Spinal cord (tissue), 10 donors: ENCODE measurements around the gene DPM2. TPM values are rescaled to one million over a fixed set of nuclear protein-coding genes. Genes with fewer than 3 reads are reported as not detected.

Experiments
- DNase-seq, 6 donors: peaks; one replicate each; pipeline versions ENCODE4 v3.0.0 to v3.0.0-alpha.2; 2013 to 2015; ENCODE audit warnings: low spot score in 6 of 6, low read depth in 4 of 6
- H3K27ac ChIP-seq: one replicate; pipeline ENCODE4 v1.5.1; 2013; ENCODE audit warnings: low read depth, low read length, control low read depth
- H3K27me3 ChIP-seq: one replicate; pipeline ENCODE4 v1.6.1; 2013; ENCODE audit warnings: low read length; ENCODE audit not compliant: control insufficient read depth, insufficient read depth
- H3K36me3 ChIP-seq: one replicate; pipeline ENCODE4 v1.6.1; 2013; ENCODE audit warnings: low read length; ENCODE audit not compliant: control insufficient read depth, insufficient read depth
- H3K4me1 ChIP-seq: one replicate; pipeline ENCODE4 v1.6.1; 2013; ENCODE audit warnings: low read length; ENCODE audit not compliant: control insufficient read depth, insufficient read depth
- H3K4me3 ChIP-seq: one replicate; pipeline ENCODE4 v1.5.1; 2013; ENCODE audit warnings: low read depth, low read length, control low read depth
- H3K9me3 ChIP-seq: one replicate; pipeline ENCODE4 v1.6.1; 2013; ENCODE audit warnings: low read length; ENCODE audit not compliant: control insufficient read depth, insufficient read depth
- WGBS: methylation state at CpG from one replicate; pipeline ENCODE4 v1.1.5; 2013; ENCODE audit warnings: missing lambda C conversion rate; ENCODE audit not compliant: insufficient coverage; 5-methylcytosine and 5-hydroxymethylcytosine counted together
- polyA plus RNA-seq, 2 donors: library from polyadenylated mRNA; unstranded; fragments of 120-200 nt; gene quantifications; one replicate each; pipeline ENCODE4 v1.2.1, GENCODE V29; 2013; ENCODE audit not compliant: insufficient read length in 2 of 2
- total RNA-seq, 2 donors: library from RNA; depleted of rRNA in 1 of 2; stranded (reverse); fragments of 120-200 nt in 1 of 2; fragments of >200 nt in 1 of 2; gene quantifications; one replicate each; pipeline versions ENCODE4 v1.2.3 to v1.2.4, GENCODE V29; 2013 to 2014
- donor health status: healthy.

Gene DPM2
- total and polyA plus RNA-seq, 4 donors: 13.9 to 64.0 (median 47.2) TPM

DNA sequence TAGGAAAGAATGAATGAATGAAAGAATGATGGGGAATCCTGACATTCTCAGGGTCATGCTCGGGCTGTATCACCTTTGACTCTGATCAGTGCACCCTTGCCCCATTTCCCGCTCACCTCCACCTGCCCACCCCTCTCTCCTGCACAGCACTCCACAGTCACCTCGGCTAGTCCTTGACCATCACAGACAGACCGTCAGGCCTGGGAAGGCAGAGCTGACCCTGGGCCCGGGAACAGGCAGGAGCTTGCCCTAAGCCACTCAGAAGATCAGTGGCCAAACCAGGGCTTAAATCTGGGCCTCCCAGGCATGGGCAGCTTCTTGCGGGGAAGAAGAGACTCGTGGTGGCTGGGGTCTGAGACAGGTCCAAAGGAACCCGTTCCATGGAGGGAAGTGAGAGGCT, 41.8 kb downstream of the DPM2 start:
- no peaks in the 10 kb centered on the region for H3K9me3 ChIP-seq
- H3K36me3 ChIP-seq: peaks cover 56% of the 10 kb centered on the region
- H3K27me3 ChIP-seq: no peaks in the 10 kb centered on the region
- H3K4me1 ChIP-seq: peaks cover 40% of the 10 kb centered on the region
- H3K27ac ChIP-seq: no peak overlapping the region
- WGBS: 95% methylated on average over 8 of the region's 8 CpGs
- H3K4me3 ChIP-seq: no peak overlapping the region
- DNase-seq: no peak

DNA sequence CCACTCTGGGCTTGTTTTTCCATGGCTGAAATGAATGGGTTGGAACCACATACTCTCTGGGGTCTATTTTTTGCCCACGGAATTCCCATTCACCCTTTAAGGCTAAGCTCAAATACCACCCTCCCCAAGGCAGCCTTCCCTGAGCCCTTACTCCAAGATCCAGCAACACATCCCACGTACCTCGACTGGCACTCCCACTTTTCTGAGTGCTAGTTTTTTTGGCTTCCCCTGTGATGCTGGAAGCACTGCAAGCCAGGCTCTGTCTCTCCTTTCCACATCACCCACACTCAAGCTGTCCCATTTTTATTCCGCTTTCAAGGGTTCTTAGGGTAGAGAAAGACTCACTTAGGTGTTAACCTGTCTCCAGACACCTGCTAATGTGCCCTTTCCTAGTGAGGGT, 44.3 kb downstream of the DPM2 start:
- peaks cover 70% of the 10 kb centered on the region for H3K36me3 ChIP-seq
- DNase-seq: no peak

DNA sequence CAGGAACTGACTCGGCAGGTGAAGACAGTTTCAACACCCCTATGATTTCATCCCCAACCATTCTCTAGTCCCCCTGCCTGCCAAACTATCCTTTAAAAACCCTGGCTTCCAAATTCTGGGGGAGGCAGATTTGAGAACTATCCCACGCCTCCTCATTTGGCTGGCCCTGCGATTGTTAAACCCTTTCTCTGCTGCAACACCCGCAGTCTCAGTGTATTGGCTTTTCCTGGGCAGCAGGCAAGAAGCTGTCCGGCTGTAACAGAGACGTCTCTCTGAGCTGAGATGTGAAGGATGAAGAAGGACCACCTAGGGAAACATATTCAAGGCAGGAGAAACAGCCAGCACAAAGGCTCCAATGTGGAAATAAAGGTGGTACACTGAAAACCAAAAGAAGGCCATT, 44.8 kb downstream of the DPM2 start:
- no peak overlapping the region for H3K27ac ChIP-seq
- WGBS: 92% methylated on average over 5 of the region's 6 CpGs
- DNase-seq: no peak
- H3K4me3 ChIP-seq: no peak overlapping the region
- peaks cover 18% of the 10 kb centered on the region for H3K4me1 ChIP-seq
- H3K27me3 ChIP-seq: no peaks in the 10 kb centered on the region
- no peaks in the 10 kb centered on the region for H3K9me3 ChIP-seq
- peaks cover 73% of the 10 kb centered on the region for H3K36me3 ChIP-seq

More for the DNA sequence above, 44.3 kb downstream of the DPM2 start:
- Histone ChIP-seq H3K27me3 (no peaks in the 10 kb centered on the region), H3K4me1 (peaks cover 24% of the 10 kb centered on the region), H3K9me3 (no peaks in the 10 kb centered on the region), H3K27ac (no peak overlapping the region), H3K4me3 (no peak overlapping the region)
- WGBS: 92% methylated on average over 3 of the region's 4 CpGs

DNA sequence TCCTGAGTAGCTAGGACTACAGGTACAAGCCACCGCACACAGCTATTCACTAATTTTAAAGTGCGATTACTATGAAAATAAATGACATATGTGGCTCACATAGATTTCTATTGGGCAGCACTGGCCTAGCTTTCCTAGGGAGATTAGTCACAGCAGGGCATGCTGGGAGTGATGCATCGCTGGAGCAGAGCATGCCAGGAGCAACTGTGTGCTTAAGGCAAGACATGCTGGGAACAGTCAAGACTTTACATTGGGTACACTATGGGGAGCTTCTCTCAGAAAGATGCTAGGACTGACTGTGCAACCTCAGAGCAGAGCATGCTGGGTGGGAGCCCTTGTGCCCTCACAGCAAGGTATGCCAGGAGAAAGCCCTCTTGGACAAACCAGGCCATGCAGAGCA, 47.6 kb downstream of the DPM2 start:
- no peak for DNase-seq
- peaks cover 76% of the 10 kb centered on the region for H3K36me3 ChIP-seq
- no peaks in the 10 kb centered on the region for H3K27me3 ChIP-seq
- H3K27ac ChIP-seq: no peak overlapping the region
- no peaks in the 10 kb centered on the region for H3K9me3 ChIP-seq
- peaks cover 16% of the 10 kb centered on the region for H3K4me1 ChIP-seq
- no peak overlapping the region for H3K4me3 ChIP-seq
- WGBS: 90% methylated on average over 1 of the region's 3 CpGs

DNA sequence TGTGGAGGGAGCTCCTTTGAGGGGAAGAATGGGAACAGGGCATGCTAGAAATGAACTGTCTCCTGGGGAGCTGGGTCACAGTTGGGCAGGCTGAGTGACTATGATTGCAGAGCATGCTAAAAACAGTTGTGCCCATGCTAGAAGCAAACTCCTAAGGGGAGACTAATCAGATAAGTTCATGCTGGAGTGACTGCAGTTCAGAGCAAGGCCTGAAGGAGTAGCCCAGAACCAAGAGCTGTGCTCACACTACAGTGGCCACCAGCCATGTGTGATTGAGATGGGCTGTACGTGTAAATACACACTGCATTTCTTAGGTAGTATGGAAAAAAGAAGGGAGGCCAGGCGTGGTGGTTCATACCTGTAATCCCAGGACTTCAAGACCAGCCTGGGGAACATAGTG, 49.9 kb downstream of the DPM2 start:
- no peaks in the 10 kb centered on the region for H3K9me3 ChIP-seq
- H3K27me3 ChIP-seq: no peaks in the 10 kb centered on the region
- H3K36me3 ChIP-seq: peaks cover 67% of the 10 kb centered on the region
- H3K4me1 ChIP-seq: peaks cover 28% of the 10 kb centered on the region
- 80% methylated on average over 1 of the region's 2 CpGs for WGBS
- H3K27ac ChIP-seq: no peak overlapping the region
- DNase-seq: no peak
- no peak overlapping the region for H3K4me3 ChIP-seq

DNA sequence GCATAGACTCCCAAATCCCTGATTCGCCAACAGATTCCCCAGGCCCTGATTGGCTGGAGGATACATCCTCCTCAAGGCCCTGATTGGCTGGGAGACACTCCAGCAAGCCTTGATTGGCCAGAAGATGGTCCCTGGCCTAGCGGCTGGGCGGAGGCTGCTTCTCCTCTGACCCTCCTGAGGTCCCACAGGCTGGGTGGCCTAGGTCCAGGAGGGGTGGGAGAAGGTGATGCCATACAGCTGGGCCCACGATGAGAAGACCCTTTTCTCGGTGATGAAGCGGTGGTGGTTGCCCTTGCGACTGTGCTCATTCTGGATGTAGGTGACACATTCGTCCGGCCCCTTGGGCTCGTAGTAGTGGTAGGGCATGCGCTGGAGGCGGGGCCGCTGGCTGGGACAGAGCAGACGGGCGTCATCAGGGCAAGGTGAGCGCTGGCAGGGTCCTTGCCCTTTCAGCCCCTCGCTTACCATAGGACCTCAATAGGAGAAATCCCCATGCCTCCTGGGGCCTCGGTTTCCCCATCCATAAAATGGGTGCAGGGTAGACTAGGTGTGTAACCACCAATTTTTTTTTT, 51.2 kb downstream of the DPM2 start:
- H3K9me3 ChIP-seq: no peaks in the 10 kb centered on the region
- 95% methylated on average over 17 of the region's 18 CpGs for WGBS
- peaks cover 64% of the 10 kb centered on the region for H3K36me3 ChIP-seq
- H3K27me3 ChIP-seq: no peaks in the 10 kb centered on the region
- no peak overlapping the region for H3K4me3 ChIP-seq
- peaks cover 28% of the 10 kb centered on the region for H3K4me1 ChIP-seq
- no peak overlapping the region for H3K27ac ChIP-seq
- DNase-seq: no peak

DNA sequence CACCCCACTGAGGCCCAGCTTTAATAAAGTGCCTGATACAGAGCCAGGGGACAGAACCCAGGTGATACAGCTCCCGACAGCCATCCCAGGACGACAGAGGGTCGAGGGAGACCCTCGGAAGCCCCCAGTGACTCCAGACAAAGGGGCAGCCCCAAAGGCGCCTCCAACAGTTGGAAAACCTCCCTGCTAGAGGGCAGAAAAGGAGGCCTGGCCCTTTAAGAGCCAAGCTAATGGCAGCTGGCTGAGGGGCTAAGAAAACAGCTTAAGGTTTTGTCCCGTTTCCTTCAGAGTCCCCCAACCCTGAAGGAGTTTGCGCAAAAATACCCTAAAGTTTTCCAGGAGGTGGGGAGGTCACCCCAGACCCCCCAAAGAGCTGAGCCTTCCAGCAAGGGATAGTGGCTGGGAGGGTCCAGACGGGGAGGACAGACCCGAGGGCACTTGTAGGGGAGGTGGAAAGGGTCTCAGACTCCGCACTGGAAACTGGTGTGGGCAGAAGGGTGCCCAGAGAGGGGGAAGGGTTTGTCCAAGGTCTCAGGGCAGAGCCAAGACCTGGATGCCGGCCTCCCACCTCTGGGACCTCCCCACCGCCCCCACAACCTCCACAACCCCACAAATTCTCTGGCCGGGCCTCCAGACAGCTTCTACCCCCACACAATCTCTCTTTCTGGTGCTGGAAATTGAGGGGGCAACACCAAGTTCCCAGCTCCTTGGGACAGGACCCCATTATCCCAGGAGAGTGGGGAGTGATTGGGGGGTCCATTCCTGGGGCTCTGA, 52.0 kb downstream of the DPM2 start:
- 65% methylated on average over 9 of the region's 13 CpGs for WGBS
- Histone ChIP-seq H3K27ac (no peak overlapping the region), H3K27me3 (no peaks in the 10 kb centered on the region), H3K36me3 (peaks cover 61% of the 10 kb centered on the region), H3K4me1 (peaks cover 28% of the 10 kb centered on the region), H3K9me3 (no peaks in the 10 kb centered on the region), H3K4me3 (no peak overlapping the region)
- DNase-seq: no peak

Other genes with a start within 250 kb of the DPM2 start
- 10 to 100 TPM in 1 of 2 donors, 1 to 10 TPM in 1; 1.1 to 22.6 TPM for gene CFAP157, start 230.9 kb downstream of the DPM2 start, total RNA-seq
- 10 to 100 TPM; 27.6 to 28.0 TPM for gene CFAP157, start 230.9 kb downstream of the DPM2 start, polyA plus RNA-seq
- gene PTRH1, start 222.2 kb downstream of the DPM2 start, total RNA-seq: 10 to 100 TPM; 11.7 to 19.0 TPM
- gene PTRH1, start 222.2 kb downstream of the DPM2 start, polyA plus RNA-seq: 10 to 100 TPM; 14.8 to 17.1 TPM
- under 1 TPM in 1 of 2 donors, not detected in 1; 0.61 TPM for gene TTC16, start 221.8 kb downstream of the DPM2 start, total RNA-seq
- under 1 TPM; 0.38 to 0.63 TPM for gene TTC16, start 221.8 kb downstream of the DPM2 start, polyA plus RNA-seq
- gene TOR2A, start 202.6 kb downstream of the DPM2 start, total RNA-seq: 1 to 10 TPM; 6.2 to 7.7 TPM
- gene TOR2A, start 202.6 kb downstream of the DPM2 start, polyA plus RNA-seq: 10 to 100 TPM; 21.8 to 23.5 TPM
- gene SH2D3C, start 159.2 kb downstream of the DPM2 start, total RNA-seq: 10 to 100 TPM in 1 of 2 donors, 1 to 10 TPM in 1; 9.4 to 11.6 TPM
- gene SH2D3C, start 159.2 kb downstream of the DPM2 start, polyA plus RNA-seq: 10 to 100 TPM; 23.8 to 29.4 TPM
- 10 to 100 TPM; 39.8 to 59.7 TPM for gene CDK9, start 151.8 kb downstream of the DPM2 start, total RNA-seq
- 100 to 1,000 TPM; 119 to 148 TPM for gene CDK9, start 151.8 kb downstream of the DPM2 start, polyA plus RNA-seq
- gene FPGS, start 135.0 kb downstream of the DPM2 start, total RNA-seq: 10 to 100 TPM; 17.8 to 33.7 TPM
- gene FPGS, start 135.0 kb downstream of the DPM2 start, polyA plus RNA-seq: 10 to 100 TPM; 42.2 to 50.1 TPM
- gene ENG, start 83.2 kb downstream of the DPM2 start, total RNA-seq: 10 to 100 TPM in 1 of 2 donors, 1 to 10 TPM in 1; 6.3 to 14.5 TPM
- gene ENG, start 83.2 kb downstream of the DPM2 start, polyA plus RNA-seq: 10 to 100 TPM; 44.6 to 46.9 TPM
- gene AK1, start 60.2 kb downstream of the DPM2 start, total RNA-seq: 100 to 1,000 TPM in 1 of 2 donors, 10 to 100 TPM in 1; 48.0 to 240 TPM
- gene AK1, start 60.2 kb downstream of the DPM2 start, polyA plus RNA-seq: 100 to 1,000 TPM; 270 to 297 TPM
- gene ST6GALNAC6, start 38.3 kb downstream of the DPM2 start, total RNA-seq: 10 to 100 TPM; 24.6 to 58.8 TPM
- gene ST6GALNAC6, start 38.3 kb downstream of the DPM2 start, polyA plus RNA-seq: 10 to 100 TPM; 68.1 to 68.9 TPM
- 10 to 100 TPM in 1 of 2 donors, 1 to 10 TPM in 1; 8.0 to 19.7 TPM for gene ST6GALNAC4, start 20.8 kb downstream of the DPM2 start, total RNA-seq
- gene ST6GALNAC4, start 20.8 kb downstream of the DPM2 start, polyA plus RNA-seq: 10 to 100 TPM; 19.4 to 20.2 TPM
- gene PIP5KL1, start 7.1 kb downstream of the DPM2 start, total RNA-seq: 1 to 10 TPM; 2.7 to 7.3 TPM
- gene PIP5KL1, start 7.1 kb downstream of the DPM2 start, polyA plus RNA-seq: 10 to 100 TPM; 16.4 to 19.1 TPM
- gene EEIG1, start 43.1 kb upstream of the DPM2 start, total RNA-seq: 10 to 100 TPM; 15.2 to 27.7 TPM
- 10 to 100 TPM; 71.2 to 96.3 TPM for gene EEIG1, start 43.1 kb upstream of the DPM2 start, polyA plus RNA-seq
- 10 to 100 TPM in 1 of 2 donors, 1 to 10 TPM in 1; 7.2 to 11.1 TPM for gene NAIF1, start 129.5 kb upstream of the DPM2 start, total RNA-seq
- gene NAIF1, start 129.5 kb upstream of the DPM2 start, polyA plus RNA-seq: 10 to 100 TPM; 11.0 to 13.3 TPM
- gene SLC25A25, start 130.4 kb upstream of the DPM2 start, total RNA-seq: 10 to 100 TPM; 28.2 to 34.5 TPM
- 10 to 100 TPM; 39.0 to 47.7 TPM for gene SLC25A25, start 130.4 kb upstream of the DPM2 start, polyA plus RNA-seq
- 10 to 100 TPM; 39.1 to 47.4 TPM for gene PTGES2, start 189.9 kb upstream of the DPM2 start, total RNA-seq
- 10 to 100 TPM; 78.4 to 88.9 TPM for gene PTGES2, start 189.9 kb upstream of the DPM2 start, polyA plus RNA-seq
- 10 to 100 TPM in 1 of 2 donors, under 1 TPM in 1; 0.28 to 14.1 TPM for gene LCN2, start 211.6 kb upstream of the DPM2 start, total RNA-seq
- under 1 TPM in 1 of 2 donors, not detected in 1; 0.29 TPM for gene LCN2, start 211.6 kb upstream of the DPM2 start, polyA plus RNA-seq
- 100 to 1,000 TPM in 1 of 2 donors, 10 to 100 TPM in 1; 35.6 to 144 TPM for gene BBLN, start 222.4 kb upstream of the DPM2 start, total RNA-seq
- gene BBLN, start 222.4 kb upstream of the DPM2 start, polyA plus RNA-seq: 100 to 1,000 TPM; 203 to 210 TPM